HTR-8/SVneo (cell line): ENCODE measurements around the gene CHD3.

ENCODE experiments used
- DNase-seq: peaks from one replicate; pipeline ENCODE4 v3.0.0; 2011; ENCODE audit warnings: low spot score, mixed read lengths; ENCODE audit not compliant: insufficient read length
- FAIRE-seq: peaks from 2 replicates; lab custom pipeline; 2011; peaks lifted over from hg19 to GRCh38; lab: Jason Lieb, UNC

Gene CHD3

GRCh38 chr17:7955414-7956227 is 67.0 kb downstream of the CHD3 start:
- no peak for DNase-seq
- FAIRE-seq = no peak

- FAIRE-seq (no peak), DNase-seq (no peak)
These were observed 67.8 kb downstream of the CHD3 start for GRCh38 chr17:7956228-7956965.

- no peak for DNase-seq
- no peak for FAIRE-seq
These were observed 71.1 kb downstream of the CHD3 start for GRCh38 chr17:7959503-7960253.

GRCh38 chr17:7961421-7961820 is 72.8 kb downstream of the CHD3 start:
- DNase-seq (no peak), FAIRE-seq (no peak)
